ENCODE results near the gene RASSF5. TPM values are rescaled to one million over a fixed set of nuclear protein-coding genes. Genes with fewer than 3 reads are reported as not detected.

Gene RASSF5
- total and polyA plus RNA-seq, 9 of the 15 experiments (the other 6 are each of a cell fraction or from before 2014, with no cell fraction given) = 6.1 to 41.0 (median 25.2) TPM

DNA sequence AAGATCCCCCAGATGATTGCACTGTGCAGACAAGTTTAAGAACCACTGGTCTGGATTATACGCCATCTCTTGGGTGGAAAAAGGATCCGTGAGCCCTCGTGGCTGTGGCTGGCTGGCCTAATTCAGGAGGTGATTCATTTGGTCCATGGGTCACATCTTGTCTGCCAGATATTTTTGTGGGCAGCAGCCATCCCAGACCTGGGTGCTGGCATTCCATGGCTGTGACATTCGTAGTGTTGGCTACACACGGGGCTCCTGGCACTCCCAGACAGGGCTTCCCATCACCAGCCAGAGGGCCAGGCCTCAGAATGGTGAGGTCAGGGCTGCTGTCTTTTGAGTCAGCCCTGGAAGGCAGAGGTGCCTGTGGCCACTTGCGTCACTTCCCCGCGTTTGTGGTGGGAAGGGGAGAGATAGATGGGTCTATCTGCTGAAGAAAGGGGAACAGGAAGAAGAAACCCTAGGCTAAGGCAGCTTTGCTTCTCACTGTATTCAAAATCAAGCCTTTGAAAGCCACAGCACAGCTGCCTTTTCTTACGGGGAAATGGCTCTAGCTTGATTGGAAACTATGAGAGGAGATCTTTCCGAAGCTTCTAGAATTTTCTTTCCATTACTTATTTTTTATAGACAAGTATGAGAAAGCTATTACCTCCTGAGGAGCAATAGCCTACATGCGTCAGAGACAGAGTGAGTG, 72.6 kb downstream of the RASSF5 start (continued):
- TF ChIP-seq, protein P1, sequence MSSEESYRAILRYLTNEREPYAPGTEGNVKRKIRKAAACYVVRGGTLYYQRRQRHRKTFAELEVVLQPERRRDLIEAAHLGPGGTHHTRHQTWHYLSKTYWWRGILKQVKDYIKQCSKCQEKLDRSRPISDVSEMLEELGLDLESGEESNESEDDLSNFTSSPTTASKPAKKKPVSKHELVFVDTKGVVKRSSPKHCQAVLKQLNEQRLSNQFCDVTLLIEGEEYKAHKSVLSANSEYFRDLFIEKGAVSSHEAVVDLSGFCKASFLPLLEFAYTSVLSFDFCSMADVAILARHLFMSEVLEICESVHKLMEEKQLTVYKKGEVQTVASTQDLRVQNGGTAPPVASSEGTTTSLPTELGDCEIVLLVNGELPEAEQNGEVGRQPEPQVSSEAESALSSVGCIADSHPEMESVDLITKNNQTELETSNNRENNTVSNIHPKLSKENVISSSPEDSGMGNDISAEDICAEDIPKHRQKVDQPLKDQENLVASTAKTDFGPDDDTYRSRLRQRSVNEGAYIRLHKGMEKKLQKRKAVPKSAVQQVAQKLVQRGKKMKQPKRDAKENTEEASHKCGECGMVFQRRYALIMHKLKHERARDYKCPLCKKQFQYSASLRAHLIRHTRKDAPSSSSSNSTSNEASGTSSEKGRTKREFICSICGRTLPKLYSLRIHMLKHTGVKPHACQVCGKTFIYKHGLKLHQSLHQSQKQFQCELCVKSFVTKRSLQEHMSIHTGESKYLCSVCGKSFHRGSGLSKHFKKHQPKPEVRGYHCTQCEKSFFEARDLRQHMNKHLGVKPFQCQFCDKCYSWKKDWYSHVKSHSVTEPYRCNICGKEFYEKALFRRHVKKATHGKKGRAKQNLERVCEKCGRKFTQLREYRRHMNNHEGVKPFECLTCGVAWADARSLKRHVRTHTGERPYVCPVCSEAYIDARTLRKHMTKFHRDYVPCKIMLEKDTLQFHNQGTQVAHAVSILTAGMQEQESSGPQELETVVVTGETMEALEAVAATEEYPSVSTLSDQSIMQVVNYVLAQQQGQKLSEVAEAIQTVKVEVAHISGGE (CRISPR knock-in tag; IDR thresholded peaks at IDR 0.05) = peak in 1 of 3 experiments; percentile 74; a peak in 2 of 6 replicates
- TF ChIP-seq, protein P2, sequence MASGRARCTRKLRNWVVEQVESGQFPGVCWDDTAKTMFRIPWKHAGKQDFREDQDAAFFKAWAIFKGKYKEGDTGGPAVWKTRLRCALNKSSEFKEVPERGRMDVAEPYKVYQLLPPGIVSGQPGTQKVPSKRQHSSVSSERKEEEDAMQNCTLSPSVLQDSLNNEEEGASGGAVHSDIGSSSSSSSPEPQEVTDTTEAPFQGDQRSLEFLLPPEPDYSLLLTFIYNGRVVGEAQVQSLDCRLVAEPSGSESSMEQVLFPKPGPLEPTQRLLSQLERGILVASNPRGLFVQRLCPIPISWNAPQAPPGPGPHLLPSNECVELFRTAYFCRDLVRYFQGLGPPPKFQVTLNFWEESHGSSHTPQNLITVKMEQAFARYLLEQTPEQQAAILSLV (tag; IDR thresholded peaks at IDR 0.05) = no peak
- TF ChIP-seq, protein P3, sequence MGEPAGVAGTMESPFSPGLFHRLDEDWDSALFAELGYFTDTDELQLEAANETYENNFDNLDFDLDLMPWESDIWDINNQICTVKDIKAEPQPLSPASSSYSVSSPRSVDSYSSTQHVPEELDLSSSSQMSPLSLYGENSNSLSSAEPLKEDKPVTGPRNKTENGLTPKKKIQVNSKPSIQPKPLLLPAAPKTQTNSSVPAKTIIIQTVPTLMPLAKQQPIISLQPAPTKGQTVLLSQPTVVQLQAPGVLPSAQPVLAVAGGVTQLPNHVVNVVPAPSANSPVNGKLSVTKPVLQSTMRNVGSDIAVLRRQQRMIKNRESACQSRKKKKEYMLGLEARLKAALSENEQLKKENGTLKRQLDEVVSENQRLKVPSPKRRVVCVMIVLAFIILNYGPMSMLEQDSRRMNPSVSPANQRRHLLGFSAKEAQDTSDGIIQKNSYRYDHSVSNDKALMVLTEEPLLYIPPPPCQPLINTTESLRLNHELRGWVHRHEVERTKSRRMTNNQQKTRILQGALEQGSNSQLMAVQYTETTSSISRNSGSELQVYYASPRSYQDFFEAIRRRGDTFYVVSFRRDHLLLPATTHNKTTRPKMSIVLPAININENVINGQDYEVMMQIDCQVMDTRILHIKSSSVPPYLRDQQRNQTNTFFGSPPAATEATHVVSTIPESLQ (CRISPR knock-in tag; IDR thresholded peaks at IDR 0.05) = peak; percentile 32; the same call in 1 of the 2 replicates
- TF ChIP-seq, protein P4, sequence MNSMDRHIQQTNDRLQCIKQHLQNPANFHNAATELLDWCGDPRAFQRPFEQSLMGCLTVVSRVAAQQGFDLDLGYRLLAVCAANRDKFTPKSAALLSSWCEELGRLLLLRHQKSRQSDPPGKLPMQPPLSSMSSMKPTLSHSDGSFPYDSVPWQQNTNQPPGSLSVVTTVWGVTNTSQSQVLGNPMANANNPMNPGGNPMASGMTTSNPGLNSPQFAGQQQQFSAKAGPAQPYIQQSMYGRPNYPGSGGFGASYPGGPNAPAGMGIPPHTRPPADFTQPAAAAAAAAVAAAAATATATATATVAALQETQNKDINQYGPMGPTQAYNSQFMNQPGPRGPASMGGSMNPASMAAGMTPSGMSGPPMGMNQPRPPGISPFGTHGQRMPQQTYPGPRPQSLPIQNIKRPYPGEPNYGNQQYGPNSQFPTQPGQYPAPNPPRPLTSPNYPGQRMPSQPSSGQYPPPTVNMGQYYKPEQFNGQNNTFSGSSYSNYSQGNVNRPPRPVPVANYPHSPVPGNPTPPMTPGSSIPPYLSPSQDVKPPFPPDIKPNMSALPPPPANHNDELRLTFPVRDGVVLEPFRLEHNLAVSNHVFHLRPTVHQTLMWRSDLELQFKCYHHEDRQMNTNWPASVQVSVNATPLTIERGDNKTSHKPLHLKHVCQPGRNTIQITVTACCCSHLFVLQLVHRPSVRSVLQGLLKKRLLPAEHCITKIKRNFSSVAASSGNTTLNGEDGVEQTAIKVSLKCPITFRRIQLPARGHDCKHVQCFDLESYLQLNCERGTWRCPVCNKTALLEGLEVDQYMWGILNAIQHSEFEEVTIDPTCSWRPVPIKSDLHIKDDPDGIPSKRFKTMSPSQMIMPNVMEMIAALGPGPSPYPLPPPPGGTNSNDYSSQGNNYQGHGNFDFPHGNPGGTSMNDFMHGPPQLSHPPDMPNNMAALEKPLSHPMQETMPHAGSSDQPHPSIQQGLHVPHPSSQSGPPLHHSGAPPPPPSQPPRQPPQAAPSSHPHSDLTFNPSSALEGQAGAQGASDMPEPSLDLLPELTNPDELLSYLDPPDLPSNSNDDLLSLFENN (IDR thresholded peaks at IDR 0.05; ENCODE audit: low read depth in 2 of 2, low read length in 2 of 2) = no peak
- TF ChIP-seq, protein P5, sequence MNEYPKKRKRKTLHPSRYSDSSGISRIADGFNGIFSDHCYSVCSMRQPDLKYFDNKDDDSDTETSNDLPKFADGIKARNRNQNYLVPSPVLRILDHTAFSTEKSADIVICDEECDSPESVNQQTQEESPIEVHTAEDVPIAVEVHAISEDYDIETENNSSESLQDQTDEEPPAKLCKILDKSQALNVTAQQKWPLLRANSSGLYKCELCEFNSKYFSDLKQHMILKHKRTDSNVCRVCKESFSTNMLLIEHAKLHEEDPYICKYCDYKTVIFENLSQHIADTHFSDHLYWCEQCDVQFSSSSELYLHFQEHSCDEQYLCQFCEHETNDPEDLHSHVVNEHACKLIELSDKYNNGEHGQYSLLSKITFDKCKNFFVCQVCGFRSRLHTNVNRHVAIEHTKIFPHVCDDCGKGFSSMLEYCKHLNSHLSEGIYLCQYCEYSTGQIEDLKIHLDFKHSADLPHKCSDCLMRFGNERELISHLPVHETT (CRISPR knock-in tag; conservative IDR thresholded peaks at IDR 0.05 in 1 of 2, IDR thresholded peaks at IDR 0.05 in 1 of 2) = peak in 1 of 2 experiments; percentile 77; a peak in 2 of 4 replicates
- TF ChIP-seq CBX8 (IDR thresholded peaks at IDR 0.05; ENCODE audit: borderline replicate concordance, extremely low read depth, low read depth, low read length, poor library complexity, severe bottlenecking) (no peak), CREB1 (IDR thresholded peaks at IDR 0.05) (peak; percentile 24; the same call in 1 of the 2 replicates), CREB1 (CRISPR knock-in tag; IDR thresholded peaks at IDR 0.05) (peak; percentile 81), CTBP1 (IDR thresholded peaks at IDR 0.05; ENCODE audit: borderline replicate concordance) (peak; percentile 80), SIX5 (IDR thresholded peaks at IDR 0.05; ENCODE audit: borderline replicate concordance in 1 of 2, insufficient read depth in 1 of 2, low read depth in 1 of 2, low read length in 2 of 2) (no peak), KAT8 (IDR thresholded peaks at IDR 0.05; ENCODE audit: low read depth) (no peak), ZNF75A (CRISPR knock-in tag; IDR thresholded peaks at IDR 0.05) (no peak), ADNP (tag; IDR thresholded peaks at IDR 0.05) (no peak)

Measured in K562 (cell line).